Small intestine (tissue), 7 donors: ENCODE data around the gene YLPM1. TPM values are rescaled to one million over a fixed set of nuclear protein-coding genes. Genes with fewer than 3 reads are reported as not detected.

ENCODE experiments used
- DNase-seq, 2 donors: peaks; one replicate each; pipeline versions ENCODE4 v3.0.0 to v3.0.0-alpha.2; 2013
- FAIRE-seq: peaks from 2 replicates; lab custom pipeline; 2012; peaks lifted over from hg19 to GRCh38; lab: Jason Lieb, UNC
- H3K27ac ChIP-seq, 3 donors: one replicate each; pipeline ENCODE4 v1.5.1; 2013; ENCODE audit warnings: low read length in 2 of 3, mild to moderate bottlenecking in 2 of 3, control low read depth in 1 of 3, inconsistent platforms in 1 of 3, low read depth in 1 of 3, moderate library complexity in 1 of 3
- H3K27me3 ChIP-seq, 3 donors: one replicate each; pipeline ENCODE4 v1.6.1; 2013; ENCODE audit warnings: low read length in 3 of 3, inconsistent platforms in 1 of 3; ENCODE audit not compliant: control insufficient read depth in 3 of 3, insufficient read depth in 3 of 3
- H3K36me3 ChIP-seq, 3 donors: one replicate each; pipeline ENCODE4 v1.6.1; 2013; ENCODE audit warnings: low read length in 3 of 3, inconsistent platforms in 1 of 3, low read depth in 1 of 3, mild to moderate bottlenecking in 1 of 3, moderate library complexity in 1 of 3; ENCODE audit not compliant: control insufficient read depth in 3 of 3, insufficient read depth in 2 of 3
- H3K4me1 ChIP-seq, 3 donors: one replicate each; pipeline ENCODE4 v1.6.1; 2013; ENCODE audit warnings: low read length in 2 of 3, inconsistent platforms in 1 of 3, low read depth in 1 of 3, mild to moderate bottlenecking in 1 of 3, moderate library complexity in 1 of 3; ENCODE audit not compliant: control insufficient read depth in 3 of 3, insufficient read depth in 2 of 3
- H3K4me3 ChIP-seq, 3 donors: one replicate each; pipeline ENCODE4 v1.5.1; 2013; ENCODE audit warnings: low read length in 3 of 3, control low read depth in 1 of 3, inconsistent platforms in 1 of 3, low read depth in 1 of 3, mild to moderate bottlenecking in 1 of 3, moderate library complexity in 1 of 3
- H3K9me3 ChIP-seq, 2 donors: one replicate each; pipeline ENCODE4 v1.6.1; 2013; ENCODE audit warnings: low read depth in 1 of 2, low read length in 1 of 2; ENCODE audit not compliant: control insufficient read depth in 2 of 2, insufficient read depth in 1 of 2
- WGBS, 3 donors: extraction: QIAGEN DNeasy Blood & Tissue Kit; methylation state at CpG; one replicate each; pipeline ENCODE4 v1.1.7; 2013; 5-methylcytosine and 5-hydroxymethylcytosine counted together
- polyA plus RNA-seq, 4 donors: library from polyadenylated mRNA; stranded (reverse) in 3 of 4; unstranded in 1 of 4; fragments of 200-250 nt in 3 of 4; fragments of 120-200 nt in 1 of 4; gene quantifications; one replicate each; pipeline versions ENCODE4 v1.2.1 to v1.2.3, GENCODE V29; 2013
- donor health status: healthy with polysubstance abuse.
- donor health status: control.
- donor health status: control.
- donor health status: Bipolar disorder and iron deficiency.
- donor health status: healthy.

Gene YLPM1
- polyA plus RNA-seq, 4 donors: 5.1 to 50.5 (median 13.1) TPM

DNA sequence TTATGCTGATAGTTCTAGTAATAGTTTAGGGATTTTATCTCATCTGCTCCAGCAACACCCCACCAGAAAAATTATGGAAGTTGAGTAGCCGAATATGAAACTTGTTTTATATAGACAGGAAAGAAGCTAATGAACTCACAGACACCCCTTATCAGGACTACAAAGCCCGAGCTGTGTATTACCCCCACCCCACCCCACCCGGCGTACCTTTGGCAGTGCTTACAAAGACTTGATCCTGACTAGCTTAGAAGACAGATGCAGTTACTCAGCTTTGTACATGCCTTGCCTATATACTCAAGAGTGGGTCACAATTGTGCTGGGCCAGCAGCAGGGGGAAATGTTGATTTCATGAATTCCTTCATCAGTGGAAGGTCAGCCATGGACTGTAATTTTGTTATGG lies 90.5 kb downstream of the YLPM1 start:
- H3K36me3 ChIP-seq: no peaks in the 10 kb centered on the region
- H3K4me1 ChIP-seq: peaks cover 2 to 14% (median 3%) of the 10 kb centered on the region in 3 donors
- no peaks in the 10 kb centered on the region for H3K9me3 ChIP-seq
- no peak for DNase-seq
- no peak overlapping the region for H3K4me3 ChIP-seq
- H3K27ac ChIP-seq: peak overlapping the region in 2 of 3 donors; percentile 32 to 50
- H3K27me3 ChIP-seq: no peaks in the 10 kb centered on the region
- 2 to 25% (median 23%) methylated on average over 4 of the region's 4 CpGs for WGBS, 3 donors
- FAIRE-seq: no peak

DNA sequence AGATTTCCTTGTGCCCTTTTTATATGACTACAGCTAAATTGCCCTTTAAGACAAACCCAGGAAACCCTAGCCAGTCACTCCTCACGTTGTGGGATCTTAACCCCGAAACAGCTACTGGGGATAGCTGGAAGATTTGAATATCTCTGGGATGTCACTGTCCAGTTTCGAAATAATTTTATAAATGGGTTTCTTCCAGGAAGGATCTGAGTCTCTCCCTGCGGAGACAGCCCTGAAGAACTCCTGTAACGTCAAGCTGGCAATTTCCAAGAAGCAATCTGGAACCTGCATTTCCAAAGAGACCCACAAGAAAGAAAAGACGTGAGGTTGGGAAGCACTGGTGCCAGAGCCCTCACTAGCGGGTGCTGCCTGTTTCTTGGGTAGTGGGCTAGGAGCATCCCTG lies 91.9 kb downstream of the YLPM1 start:
- H3K4me3 ChIP-seq: no peak overlapping the region
- H3K27me3 ChIP-seq: no peaks in the 10 kb centered on the region
- FAIRE-seq (no peak), DNase-seq (no peak)
- no peak overlapping the region for H3K27ac ChIP-seq
- H3K36me3 ChIP-seq: no peaks in the 10 kb centered on the region
- 62 to 67% (median 63%) methylated on average over 7 of the region's 7 CpGs for whole genome bisulfite sequencing, 3 donors
- no peaks in the 10 kb centered on the region for H3K9me3 ChIP-seq
- H3K4me1 ChIP-seq: peaks cover 2 to 14% (median 3%) of the 10 kb centered on the region in 3 donors

DNA sequence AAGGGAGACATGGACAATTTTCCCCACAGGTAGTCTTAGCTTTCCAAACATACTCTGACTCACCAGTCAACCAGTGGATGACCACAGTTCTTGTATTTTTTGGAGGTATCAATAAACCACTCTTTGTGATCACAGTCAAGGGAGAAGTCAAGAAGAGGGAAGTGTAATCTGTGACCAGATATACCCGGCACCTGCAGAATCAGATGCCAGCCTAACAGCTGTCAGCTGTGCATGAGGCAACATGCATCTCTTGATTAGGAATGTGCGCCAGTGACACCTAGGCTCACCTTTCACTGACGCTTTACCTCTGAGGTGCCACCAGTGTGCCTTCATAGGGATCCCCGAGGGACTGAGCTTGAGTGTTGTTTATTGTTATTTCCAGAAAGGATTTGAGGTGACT lies 92.8 kb downstream of the YLPM1 start:
- peaks cover 2 to 14% (median 3%) of the 10 kb centered on the region in 3 donors for H3K4me1 ChIP-seq
- 48 to 79% (median 66%) methylated on average over 4 of the region's 4 CpGs for WGBS, 3 donors
- no peaks in the 10 kb centered on the region for H3K27me3 ChIP-seq
- H3K27ac ChIP-seq: no peak overlapping the region
- DNase-seq (no peak), FAIRE-seq (no peak)
- no peak overlapping the region for H3K4me3 ChIP-seq
- no peaks in the 10 kb centered on the region for H3K9me3 ChIP-seq
- H3K36me3 ChIP-seq: no peaks in the 10 kb centered on the region

DNA sequence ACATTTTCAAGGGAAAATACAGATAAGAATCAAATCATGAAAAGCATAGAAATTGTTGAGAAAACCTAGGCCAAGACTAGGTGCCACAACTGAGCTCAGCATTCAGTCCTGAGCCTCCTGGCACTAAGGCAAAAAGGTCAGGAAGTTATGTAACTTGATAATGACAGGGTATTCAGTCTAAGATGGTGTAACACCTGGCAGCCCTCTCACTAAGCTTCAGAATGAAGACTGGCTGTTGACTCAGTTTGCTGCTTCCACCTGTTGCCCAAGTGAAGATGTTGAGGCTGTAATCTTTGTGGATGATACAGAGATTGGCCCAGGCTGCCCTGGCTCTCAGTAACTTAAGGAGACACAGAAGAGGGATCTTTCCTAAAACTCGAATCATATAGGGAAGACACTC lies 93.2 kb downstream of the YLPM1 start:
- H3K27ac ChIP-seq: no peak overlapping the region
- no peaks in the 10 kb centered on the region for H3K27me3 ChIP-seq
- no peak for FAIRE-seq
- WGBS, 3 donors: 76 to 83% (median 82%) methylated on average over 1 of the region's 1 CpG
- no peaks in the 10 kb centered on the region for H3K9me3 ChIP-seq
- DNase-seq: no peak
- peaks cover 2 to 14% (median 3%) of the 10 kb centered on the region in 3 donors for H3K4me1 ChIP-seq
- H3K4me3 ChIP-seq: no peak overlapping the region
- H3K36me3 ChIP-seq: no peaks in the 10 kb centered on the region

DNA sequence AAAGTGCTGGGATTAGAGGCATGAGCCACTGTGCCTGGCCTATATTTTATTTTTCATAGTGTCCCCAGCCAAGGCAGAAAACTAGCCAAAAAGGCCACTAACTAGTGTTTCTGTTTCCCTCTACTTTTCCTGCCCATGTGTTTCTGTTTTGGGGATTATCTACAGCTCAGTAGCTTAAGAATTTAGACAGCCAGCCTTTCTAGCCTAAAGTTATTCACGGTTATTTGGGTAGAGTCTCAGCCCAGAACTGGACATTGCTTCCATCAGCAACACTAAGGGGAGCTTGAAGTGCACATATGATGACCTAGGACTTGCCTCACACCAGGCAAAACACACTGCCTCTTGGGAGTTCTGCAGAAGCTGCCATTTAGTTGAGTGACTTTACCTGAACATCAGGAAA lies 94.9 kb downstream of the YLPM1 start:
- WGBS, 3 donors: 73 to 93% (median 90%) methylated on average over 1 of the region's 1 CpG
- no peaks in the 10 kb centered on the region for H3K36me3 ChIP-seq
- FAIRE-seq: no peak

DNA sequence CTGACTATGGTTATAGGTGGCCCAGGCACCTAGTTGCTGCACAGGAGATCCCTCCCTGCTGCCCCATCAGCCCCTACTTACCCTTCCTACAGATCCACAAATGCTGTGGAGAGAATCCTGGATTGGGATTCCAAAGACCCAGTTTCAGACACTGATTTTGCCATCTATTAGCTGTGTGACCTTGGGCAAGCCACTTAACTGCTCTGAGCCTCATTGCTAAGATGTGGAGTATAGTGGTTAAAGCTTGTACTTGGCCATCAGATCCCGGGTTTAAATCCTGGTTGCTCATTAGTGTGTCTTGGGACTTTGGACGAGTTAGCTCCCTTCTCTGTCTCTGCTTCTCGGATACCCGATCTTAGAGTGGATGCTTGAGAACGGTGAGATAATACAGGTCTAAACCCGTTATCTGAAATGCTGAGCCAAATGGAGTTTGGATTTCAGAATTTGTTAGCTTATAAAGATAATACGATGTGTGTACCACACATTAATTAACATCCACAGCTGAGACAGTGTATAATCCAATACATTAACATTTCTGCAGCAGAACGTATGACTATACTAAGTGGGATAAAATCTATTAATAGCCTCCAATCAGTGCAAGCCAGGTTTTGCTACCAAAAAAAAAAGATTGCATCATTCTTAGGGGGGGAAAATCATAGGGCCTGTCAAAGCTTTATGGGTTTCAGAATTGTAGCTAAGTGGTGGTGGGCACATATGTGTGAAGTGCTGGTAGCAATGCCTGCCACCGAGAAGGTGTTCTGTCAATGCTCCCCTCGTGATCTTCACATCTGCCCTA lies 96.8 kb downstream of the YLPM1 start:
- Histone ChIP-seq H3K4me3 (no peak overlapping the region), H3K27me3 (no peaks in the 10 kb centered on the region), H3K27ac (no peak overlapping the region), H3K36me3 (no peaks in the 10 kb centered on the region), H3K4me1 (peaks cover 0 to 3% (median 0%) of the 10 kb centered on the region in 3 donors), H3K9me3 (no peaks in the 10 kb centered on the region)
- DNase-seq (no peak), FAIRE-seq (no peak)
- WGBS, 3 donors: 45 to 63% (median 57%) methylated on average over 10 of the region's 10 CpGs

More for the DNA sequence above, 94.9 kb downstream of the YLPM1 start:
- H3K27ac ChIP-seq: no peak overlapping the region
- H3K4me1 ChIP-seq: peaks cover 2 to 14% (median 3%) of the 10 kb centered on the region in 3 donors
- H3K4me3 ChIP-seq: no peak overlapping the region
- no peak for DNase-seq
- H3K27me3 ChIP-seq: no peaks in the 10 kb centered on the region
- no peaks in the 10 kb centered on the region for H3K9me3 ChIP-seq

DNA sequence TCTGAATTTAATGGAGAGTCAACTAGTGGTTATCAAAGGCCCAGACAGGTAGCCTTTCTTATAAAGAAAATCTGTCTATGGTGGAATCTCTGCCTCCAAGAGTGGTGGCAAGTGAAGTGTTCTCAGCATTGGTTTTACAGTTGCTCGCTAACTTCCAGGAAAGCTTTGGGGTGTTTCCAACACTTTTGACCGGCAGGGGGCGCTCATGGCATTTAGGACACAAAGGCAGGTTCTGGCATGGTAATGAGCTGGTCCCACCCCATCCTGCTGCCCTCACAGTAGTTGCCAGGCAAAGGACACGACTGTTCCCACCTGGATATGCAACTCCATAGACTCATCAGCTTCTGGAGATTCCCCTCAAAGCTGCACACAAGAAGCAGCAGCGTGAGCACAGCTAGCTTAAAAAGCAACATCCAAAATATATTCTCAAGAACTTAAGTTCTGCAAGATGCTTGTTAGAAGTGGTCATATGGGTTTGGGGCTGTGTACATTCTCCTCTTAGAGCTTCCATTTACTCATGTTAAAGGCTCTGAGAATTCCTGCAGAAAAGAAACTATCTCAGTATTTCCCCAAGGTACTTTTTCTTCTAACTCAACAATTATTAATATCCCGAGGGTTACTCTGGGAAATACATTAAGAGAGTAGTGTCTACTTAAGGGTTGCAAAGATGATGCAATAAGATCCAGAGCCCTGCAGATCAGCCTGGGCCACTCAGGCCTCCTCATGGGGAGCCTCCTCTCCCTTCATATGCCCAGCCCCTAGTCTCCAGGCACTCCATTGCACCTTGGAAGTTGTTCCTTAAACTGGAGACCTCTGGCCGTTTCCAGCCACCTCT lies 98.0 kb downstream of the YLPM1 start:
- no peaks in the 10 kb centered on the region for H3K4me1 ChIP-seq
- DNase-seq: peak; percentile 88 to 90
- no peaks in the 10 kb centered on the region for H3K27me3 ChIP-seq
- no peak for FAIRE-seq
- H3K36me3 ChIP-seq: no peaks in the 10 kb centered on the region
- no peak overlapping the region for H3K4me3 ChIP-seq
- H3K27ac ChIP-seq: no peak overlapping the region
- no peaks in the 10 kb centered on the region for H3K9me3 ChIP-seq
- 25 to 27% (median 26%) methylated on average over 7 of the region's 7 CpGs for WGBS, 3 donors

DNA sequence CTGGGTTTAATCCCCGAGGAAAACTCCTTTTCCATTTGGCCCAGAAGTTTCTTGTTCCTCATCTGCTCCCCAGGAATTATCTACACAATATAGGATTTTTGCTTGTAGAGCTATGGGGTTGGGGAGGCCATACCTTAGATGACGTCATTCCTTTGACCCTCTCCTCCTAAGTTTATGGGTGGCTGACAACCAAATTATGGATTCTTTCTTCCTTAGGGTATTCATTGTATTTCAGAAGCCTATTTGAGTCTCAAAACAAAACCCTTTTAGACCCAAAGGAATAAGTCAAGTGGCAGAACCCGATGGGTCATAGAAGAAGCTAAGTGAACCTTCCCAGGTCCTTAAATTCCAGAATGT lies 98.6 kb downstream of the YLPM1 start:
- Histone ChIP-seq H3K27me3 (no peaks in the 10 kb centered on the region), H3K36me3 (no peaks in the 10 kb centered on the region), H3K4me3 (no peak overlapping the region), H3K4me1 (no peaks in the 10 kb centered on the region), H3K9me3 (no peaks in the 10 kb centered on the region), H3K27ac (no peak overlapping the region)
- DNase-seq (no peak), FAIRE-seq (no peak)
- WGBS, 3 donors: 67 to 70% (median 69%) methylated on average over 3 of the region's 3 CpGs
